Liver (tissue), 3 donors: ENCODE results near the gene RNF145.

Experiments
- CTCF ChIP-seq: fragments of 150-350 bp; IDR thresholded peaks from 2 replicates; pipeline ENCODE4 v1.5.1; 2017; ENCODE audit warnings: improper control_type of control experiment, low read depth, low read length; ENCODE audit not compliant: missing input control
- JUND ChIP-seq, 2 donors: IDR thresholded peaks; 2 replicates each; pipeline ENCODE4 v1.6.1; 2016; ENCODE audit warnings: antibody characterized with exemption in 2 of 2
- MAX ChIP-seq: IDR thresholded peaks from 2 replicates; pipeline ENCODE4 v1.6.1; 2016; ENCODE audit warnings: antibody characterized with exemption
- NR2F2 ChIP-seq: IDR thresholded peaks from 2 replicates; pipeline ENCODE4 v1.6.1; 2016; ENCODE audit warnings: antibody characterized with exemption
- REST ChIP-seq: IDR thresholded peaks from 2 replicates; pipeline ENCODE4 v1.6.1; 2016; ENCODE audit warnings: antibody characterized with exemption, mild to moderate bottlenecking
- ZBTB33 ChIP-seq: IDR thresholded peaks from 2 replicates; pipeline ENCODE4 v1.6.1; 2016; ENCODE audit warnings: antibody characterized with exemption
- donor health status: healthy.
- donor health status: healthy.

- peak; percentile 85 for TF ChIP-seq CTCF
- TF ChIP-seq ZBTB33, result no peak
- no peak for TF ChIP-seq JUND (IDR thresholded peaks at IDR 0.05)
- TF ChIP-seq NR2F2, result no peak
- no peak for TF ChIP-seq REST
- no peak for TF ChIP-seq MAX
Measured at GRCh38 chr5:159156426-159157238, 52.7 kb downstream of the RNF145 start.
